Stomach smooth muscle (tissue), 2 donors: ENCODE data around the gene MEF2C.

Source experiments
- H3K27ac ChIP-seq: one replicate; pipeline ENCODE4 v1.7.0; 2013; ENCODE audit warnings: mild to moderate bottlenecking, low read length, inconsistent platforms
- H3K27me3 ChIP-seq, 2 donors: one replicate each; pipeline ENCODE4 v1.7.0; 2013; ENCODE audit warnings: low read length in 2 of 2; ENCODE audit not compliant: insufficient read depth in 2 of 2, control insufficient read depth in 1 of 2
- H3K36me3 ChIP-seq, 2 donors: one replicate each; pipeline ENCODE4 v1.7.0; 2013; ENCODE audit warnings: low read length in 2 of 2; ENCODE audit not compliant: control insufficient read depth in 2 of 2, insufficient read depth in 2 of 2
- H3K4me1 ChIP-seq: one replicate; pipeline ENCODE4 v1.7.0; 2013; ENCODE audit warnings: low read length; ENCODE audit not compliant: control insufficient read depth, insufficient read depth
- H3K4me3 ChIP-seq, 2 donors: one replicate each; pipeline ENCODE4 v1.7.0; 2013; ENCODE audit warnings: low read length in 2 of 2
- H3K9ac ChIP-seq, 2 donors: one replicate each; pipeline ENCODE4 v1.7.0; 2013; ENCODE audit warnings: low read length in 2 of 2, mild to moderate bottlenecking in 1 of 2
- H3K9me3 ChIP-seq, 2 donors: one replicate each; pipeline ENCODE4 v1.7.0; 2013; ENCODE audit warnings: low read length in 2 of 2; ENCODE audit not compliant: control insufficient read depth in 2 of 2
- donor health status: healthy.
- donor health status: Pancreatic carcinoma.

The MEF2C gene

DNA sequence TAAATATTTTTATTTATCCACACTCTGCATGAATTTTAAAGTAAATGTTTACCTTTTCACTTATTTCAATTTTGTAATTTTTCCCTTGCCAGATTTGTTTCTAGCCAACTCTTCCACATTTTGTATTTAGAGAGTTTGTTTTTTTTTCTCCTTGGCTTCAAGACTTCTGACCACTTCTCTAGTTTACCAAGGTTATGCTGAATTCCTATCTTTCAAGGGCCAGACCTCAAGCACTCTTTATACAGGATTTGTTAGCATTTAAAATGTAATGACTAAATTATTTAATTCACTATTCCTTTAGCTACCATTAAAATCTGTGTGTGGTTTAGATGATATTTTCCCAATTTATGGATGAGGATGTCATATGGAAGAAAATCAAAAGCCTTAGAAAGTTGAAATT lies 42.5 kb downstream of the MEF2C start:
- H3K36me3 ChIP-seq: no peaks in the 10 kb centered on the region
- no peaks in the 10 kb centered on the region for H3K9me3 ChIP-seq
- H3K27me3 ChIP-seq: no peaks in the 10 kb centered on the region
- H3K9ac ChIP-seq: no peak overlapping the region
- no peak overlapping the region for H3K4me3 ChIP-seq
- no peak overlapping the region for H3K27ac ChIP-seq
- H3K4me1 ChIP-seq: peaks cover 6% of the 10 kb centered on the region

DNA sequence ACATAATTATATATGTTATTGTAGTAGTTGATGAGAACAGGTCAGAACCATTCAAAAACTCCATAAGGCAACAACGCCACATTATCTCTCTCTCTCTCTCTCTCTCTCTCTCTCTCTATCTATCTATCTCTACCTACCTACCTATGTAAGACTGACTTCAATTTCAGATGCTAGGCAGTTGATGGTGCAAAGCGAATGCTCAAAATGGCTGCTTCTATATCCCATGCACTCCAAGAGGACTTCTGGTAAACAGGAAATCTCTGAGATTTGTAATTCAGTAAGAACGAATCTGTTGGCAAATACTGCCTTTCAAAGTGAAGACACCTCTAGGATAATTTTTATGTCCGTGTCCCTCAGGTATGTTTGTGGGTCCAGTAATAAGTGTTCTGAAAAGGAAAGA lies 43.7 kb downstream of the MEF2C start:
- Histone ChIP-seq H3K4me3 (no peak overlapping the region), H3K9me3 (no peaks in the 10 kb centered on the region), H3K27me3 (no peaks in the 10 kb centered on the region), H3K4me1 (peaks cover 7% of the 10 kb centered on the region), H3K36me3 (no peaks in the 10 kb centered on the region), H3K9ac (no peak overlapping the region), H3K27ac (no peak overlapping the region)

DNA sequence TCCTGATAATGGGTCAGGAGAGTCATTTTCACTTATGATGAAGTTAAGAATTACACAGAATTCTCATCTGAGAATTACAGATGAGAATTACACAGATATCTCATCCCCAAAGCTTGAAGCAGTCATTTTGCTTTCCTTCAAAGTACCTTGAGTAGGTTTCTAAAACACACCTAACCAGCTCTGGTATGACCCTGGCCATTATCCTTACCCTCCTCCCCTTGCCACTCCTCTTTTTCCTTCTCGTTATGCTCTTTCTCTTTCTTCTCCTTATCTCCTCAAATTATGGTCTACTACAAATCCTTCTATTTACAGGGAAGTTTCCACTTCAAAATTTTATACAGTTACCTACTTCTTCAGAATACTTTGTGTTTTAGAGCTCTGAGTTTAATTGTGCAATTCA lies 44.5 kb downstream of the MEF2C start:
- peaks cover 13% of the 10 kb centered on the region for H3K4me1 ChIP-seq
- H3K4me3 ChIP-seq: no peak overlapping the region
- no peaks in the 10 kb centered on the region for H3K36me3 ChIP-seq
- H3K9me3 ChIP-seq: no peaks in the 10 kb centered on the region
- H3K27me3 ChIP-seq: no peaks in the 10 kb centered on the region
- no peak overlapping the region for H3K27ac ChIP-seq
- H3K9ac ChIP-seq: no peak overlapping the region

DNA sequence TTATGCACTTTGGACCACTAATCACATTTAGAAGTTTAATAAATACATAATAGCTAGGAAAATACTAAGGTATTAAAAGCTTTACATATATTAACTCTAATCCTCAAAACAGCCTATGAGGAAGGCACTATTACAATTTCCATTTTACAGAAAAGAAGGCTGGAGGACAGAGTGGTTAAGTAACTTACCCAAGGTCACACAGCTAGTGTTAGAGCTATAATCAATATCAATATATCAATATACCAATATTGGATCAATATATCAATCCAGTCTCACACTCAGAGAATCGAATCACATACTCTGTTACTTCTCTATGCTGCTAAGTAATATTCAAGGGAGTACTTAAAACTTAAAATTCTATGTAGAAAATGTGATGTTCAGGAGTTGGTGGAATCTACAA lies 45.2 kb downstream of the MEF2C start:
- Histone ChIP-seq H3K27ac (no peak overlapping the region), H3K4me3 (no peak overlapping the region), H3K9me3 (no peaks in the 10 kb centered on the region), H3K36me3 (no peaks in the 10 kb centered on the region), H3K4me1 (peaks cover 15% of the 10 kb centered on the region), H3K27me3 (no peaks in the 10 kb centered on the region), H3K9ac (no peak overlapping the region)

DNA sequence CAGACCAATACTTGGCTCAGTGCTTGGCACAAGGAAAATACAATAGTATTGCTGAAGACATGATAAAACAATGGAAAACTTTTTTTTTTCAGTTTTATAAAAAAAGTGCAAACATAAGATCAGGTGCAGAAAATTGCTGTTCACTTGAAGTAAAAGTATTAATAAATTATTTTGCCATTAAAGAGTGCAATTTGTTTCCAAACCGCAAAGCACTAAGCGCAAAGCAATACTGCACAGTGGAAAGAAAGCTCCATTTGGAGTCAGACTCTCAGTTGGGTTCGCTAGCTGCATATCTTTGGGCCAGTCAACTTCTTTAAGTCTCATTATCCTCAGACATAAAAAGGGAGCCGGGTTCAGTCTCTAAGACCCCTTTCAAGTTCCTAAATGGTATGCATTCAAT lies 45.8 kb downstream of the MEF2C start:
- Histone ChIP-seq H3K9ac (no peak overlapping the region), H3K27me3 (no peaks in the 10 kb centered on the region), H3K4me1 (peaks cover 15% of the 10 kb centered on the region), H3K4me3 (no peak overlapping the region), H3K36me3 (no peaks in the 10 kb centered on the region), H3K27ac (no peak overlapping the region), H3K9me3 (no peaks in the 10 kb centered on the region)

DNA sequence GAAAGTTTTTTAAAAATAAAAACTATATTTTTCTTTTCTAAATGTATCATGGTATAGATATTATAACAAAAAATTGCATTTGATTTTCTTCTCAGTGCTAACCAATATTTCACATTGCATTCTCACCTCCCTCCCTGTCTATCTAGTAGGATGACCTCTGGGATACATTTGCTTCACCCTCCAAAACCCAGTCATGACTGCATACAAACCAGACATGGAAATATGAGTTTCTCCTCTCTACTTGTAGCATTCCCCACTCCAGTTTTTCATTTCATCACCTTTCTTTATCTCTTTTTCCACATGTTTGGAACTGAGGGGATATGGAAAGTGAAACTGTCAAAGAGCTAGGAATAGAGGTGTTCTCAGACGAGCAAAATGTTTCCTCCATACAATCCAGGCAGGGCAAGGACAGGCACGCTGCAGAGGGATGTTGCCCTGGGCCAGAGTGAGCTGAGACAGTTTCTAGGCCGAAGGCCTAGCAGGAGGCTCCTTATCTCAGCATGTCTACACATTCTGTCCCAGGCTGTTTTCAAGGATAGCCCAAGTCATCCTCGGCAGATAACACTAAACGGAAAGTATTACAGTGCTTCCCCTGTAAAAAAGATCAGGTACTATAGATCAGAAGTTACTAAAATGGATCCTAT lies 46.7 kb downstream of the MEF2C start:
- peak overlapping the region; percentile 31 to 59 for H3K4me3 ChIP-seq
- H3K36me3 ChIP-seq: no peaks in the 10 kb centered on the region
- H3K9ac ChIP-seq: peak overlapping the region; percentile 58 to 61
- no peaks in the 10 kb centered on the region for H3K27me3 ChIP-seq
- peaks cover 15% of the 10 kb centered on the region for H3K4me1 ChIP-seq
- peak overlapping the region; percentile 64 for H3K27ac ChIP-seq
- H3K9me3 ChIP-seq: no peaks in the 10 kb centered on the region

DNA sequence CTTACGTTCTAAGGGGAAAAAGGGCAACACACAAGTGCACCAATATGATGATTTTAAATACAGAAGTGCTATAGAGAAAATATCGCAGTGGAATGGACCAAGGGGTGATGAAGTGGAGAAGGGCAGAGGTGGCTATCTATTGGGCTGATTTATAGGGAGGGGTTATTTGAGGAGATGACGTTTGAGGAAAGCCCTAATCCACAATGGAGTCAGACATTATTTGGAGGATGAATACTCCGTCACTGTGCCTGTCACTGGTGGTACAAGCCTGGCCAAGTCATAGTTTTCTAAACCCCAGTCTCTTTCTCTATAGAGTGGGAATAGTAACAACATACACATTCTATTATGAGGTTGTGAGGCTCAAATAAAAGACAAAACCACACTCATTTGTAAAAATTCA lies 48.5 kb downstream of the MEF2C start:
- H3K27me3 ChIP-seq: no peaks in the 10 kb centered on the region
- peaks cover 15% of the 10 kb centered on the region for H3K4me1 ChIP-seq
- H3K4me3 ChIP-seq: no peak overlapping the region
- H3K9me3 ChIP-seq: no peaks in the 10 kb centered on the region
- H3K9ac ChIP-seq: no peak overlapping the region
- peak overlapping the region; percentile 4 for H3K27ac ChIP-seq
- no peaks in the 10 kb centered on the region for H3K36me3 ChIP-seq

DNA sequence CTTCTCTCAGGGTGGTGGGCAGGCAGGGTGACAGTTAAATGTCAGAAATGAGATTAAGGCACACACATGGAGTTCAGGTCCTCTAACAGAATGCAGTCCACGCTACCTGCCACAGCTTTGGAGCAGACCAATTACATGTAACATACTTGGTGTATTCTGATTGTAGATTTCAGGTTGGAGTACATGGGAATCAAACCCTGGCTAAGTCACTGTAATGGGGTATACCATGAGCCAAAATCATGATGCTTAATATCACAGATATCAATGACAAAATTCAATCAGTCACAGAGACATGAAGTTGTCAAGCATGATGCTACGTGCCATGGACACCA lies 48.9 kb downstream of the MEF2C start:
- peak overlapping the region in 1 of 2 donors; percentile 38 for H3K4me3 ChIP-seq
- H3K4me1 ChIP-seq: peaks cover 15% of the 10 kb centered on the region
- no peaks in the 10 kb centered on the region for H3K9me3 ChIP-seq
- H3K36me3 ChIP-seq: no peaks in the 10 kb centered on the region
- H3K27me3 ChIP-seq: no peaks in the 10 kb centered on the region
- peak overlapping the region in 1 of 2 donors; percentile 7 for H3K9ac ChIP-seq
- peak overlapping the region; percentile 4 for H3K27ac ChIP-seq

DNA sequence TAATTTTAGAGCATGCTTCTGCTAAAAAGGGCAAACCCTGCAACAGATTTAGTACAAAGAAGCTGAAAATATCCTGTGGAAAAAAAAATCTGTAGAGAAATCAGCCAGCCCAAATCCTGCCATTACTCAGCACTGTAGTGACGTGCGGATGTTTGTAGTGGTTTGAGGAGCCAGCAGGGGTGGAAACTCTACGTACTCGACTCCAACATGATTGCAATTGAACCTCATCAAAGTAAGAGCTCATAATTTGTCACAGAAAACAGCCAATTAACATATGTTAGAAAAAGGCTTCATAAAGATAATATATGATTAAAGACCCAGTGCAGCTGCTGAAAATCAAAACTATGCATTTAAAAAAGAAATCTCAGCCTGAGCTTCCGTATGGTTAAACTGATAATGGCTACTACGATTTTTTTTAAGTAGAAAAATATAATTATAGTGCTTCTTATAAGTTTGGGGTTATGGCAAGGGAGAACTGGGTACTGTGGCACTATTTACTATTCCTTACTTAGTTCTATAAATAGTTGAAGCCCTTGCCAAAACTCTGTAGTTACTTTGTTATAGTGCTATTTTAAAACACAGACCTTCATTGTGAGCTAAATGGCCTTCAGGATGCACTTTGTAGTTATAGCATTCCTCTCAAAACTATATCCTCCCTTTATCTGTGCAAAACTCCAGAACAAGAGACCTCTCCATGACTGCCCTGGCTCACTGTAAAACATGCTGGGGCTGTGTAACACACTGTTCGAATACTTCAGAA lies 49.4 kb downstream of the MEF2C start:
- Histone ChIP-seq H3K27me3 (no peaks in the 10 kb centered on the region), H3K4me3 (peak overlapping the region; percentile 10 to 38), H3K4me1 (peaks cover 15% of the 10 kb centered on the region), H3K9me3 (no peaks in the 10 kb centered on the region), H3K36me3 (no peaks in the 10 kb centered on the region), H3K9ac (peak overlapping the region in 1 of 2 donors; percentile 7), H3K27ac (peak overlapping the region; percentile 4)

DNA sequence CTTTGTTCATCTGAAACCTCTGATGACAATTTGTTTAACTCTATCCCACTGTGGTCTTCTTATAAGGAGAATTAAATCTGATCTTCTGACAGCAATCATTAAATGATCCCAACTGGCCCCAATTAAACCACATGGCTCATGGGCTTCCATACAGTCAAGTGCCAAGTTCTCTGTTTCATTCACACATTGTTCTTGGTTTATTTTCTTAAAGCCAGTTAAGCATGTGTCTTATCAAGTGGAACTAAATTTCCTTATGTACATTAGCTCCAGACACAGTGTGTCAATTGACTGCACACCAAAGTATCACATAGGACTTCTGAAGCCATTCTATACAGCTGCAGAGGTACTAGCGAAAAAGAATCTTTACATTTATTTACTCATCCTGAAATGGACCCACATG lies 51.2 kb downstream of the MEF2C start:
- no peak overlapping the region for H3K27ac ChIP-seq
- no peaks in the 10 kb centered on the region for H3K9me3 ChIP-seq
- peaks cover 12% of the 10 kb centered on the region for H3K4me1 ChIP-seq

DNA sequence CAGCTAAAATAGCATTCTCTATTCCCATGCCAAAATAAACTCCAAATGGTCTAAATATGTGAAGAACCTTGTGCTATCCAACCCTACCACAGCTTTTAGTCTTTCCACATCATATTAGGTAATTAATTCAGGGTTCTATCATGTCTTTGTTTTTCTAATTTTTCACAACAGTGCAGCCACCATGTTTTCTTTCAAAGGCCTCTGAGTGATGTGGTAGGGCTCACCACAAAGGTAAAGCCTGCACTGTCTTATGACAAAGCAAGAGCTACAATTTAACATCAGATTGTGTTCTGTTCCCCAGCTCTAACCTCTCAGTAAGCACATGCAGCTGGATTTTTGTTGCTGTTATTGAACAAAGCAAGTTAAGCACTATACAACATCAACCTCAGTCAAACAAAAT lies 52.4 kb downstream of the MEF2C start:
- Histone ChIP-seq H3K9ac (no peak overlapping the region), H3K36me3 (no peaks in the 10 kb centered on the region), H3K4me1 (peaks cover 9% of the 10 kb centered on the region), H3K27me3 (no peaks in the 10 kb centered on the region), H3K4me3 (no peak overlapping the region), H3K9me3 (no peaks in the 10 kb centered on the region), H3K27ac (no peak overlapping the region)

More for the DNA sequence above, 51.2 kb downstream of the MEF2C start:
- no peaks in the 10 kb centered on the region for H3K27me3 ChIP-seq
- H3K4me3 ChIP-seq: no peak overlapping the region
- no peak overlapping the region for H3K9ac ChIP-seq
- H3K36me3 ChIP-seq: no peaks in the 10 kb centered on the region
